HG02840 (cell line): Measurements from ENCODE around the gene QRFP.

Experiments used
- ATAC-seq: cut with Tn5 transposase; IDR thresholded peaks from one replicate; pipeline ENCODE4 v1.9.1; 2021; ENCODE audit warnings: mild to moderate bottlenecking, moderate library complexity, moderate number of reproducible peaks; ENCODE audit not compliant: unreplicated experiment, low FRiP score

Gene QRFP, protein sequence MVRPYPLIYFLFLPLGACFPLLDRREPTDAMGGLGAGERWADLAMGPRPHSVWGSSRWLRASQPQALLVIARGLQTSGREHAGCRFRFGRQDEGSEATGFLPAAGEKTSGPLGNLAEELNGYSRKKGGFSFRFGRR

DNA sequence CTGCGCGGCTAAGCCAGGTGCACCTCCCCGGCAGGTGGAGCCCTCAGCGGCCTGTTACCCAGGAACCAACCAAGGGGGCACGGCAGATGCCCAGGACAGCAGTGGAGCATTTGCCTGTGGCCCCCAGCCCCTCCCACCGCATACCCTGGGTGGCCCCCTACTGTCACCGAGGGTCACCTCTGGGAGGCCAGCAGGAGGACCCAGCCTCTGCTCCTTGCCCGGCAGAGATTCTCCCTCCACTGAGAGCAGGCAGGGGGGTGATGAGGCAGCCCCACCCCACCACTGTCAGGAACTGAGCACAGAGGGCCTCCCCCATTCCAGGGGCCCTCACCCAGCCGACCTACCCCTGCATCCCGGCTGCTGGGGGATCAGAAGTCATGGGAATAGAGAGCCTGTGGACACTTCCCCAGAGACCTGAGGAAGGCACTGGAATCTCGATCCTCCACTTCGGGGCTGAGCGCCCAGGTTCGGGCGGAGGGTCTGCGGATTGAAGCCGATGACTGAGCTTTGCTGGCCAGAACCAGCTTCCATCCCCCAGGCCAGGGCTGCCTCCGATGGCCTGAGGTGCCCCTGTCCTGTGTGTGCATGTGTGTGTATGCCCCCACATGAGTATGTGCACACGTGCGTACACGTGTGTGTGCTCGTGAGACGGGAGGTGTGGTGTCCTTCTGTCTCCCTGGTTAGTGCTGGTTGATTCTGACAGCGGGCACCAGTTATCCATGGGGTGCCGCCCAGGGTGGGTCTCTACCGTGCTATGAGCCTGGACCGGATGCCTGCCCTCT is at the start of gene QRFP:
Gene QRFP, minus strand, starts transcription at position 580 of the 782 bp plus-strand sequence. CDS start 2,974 bp downstream, outside the sequence.
- ATAC-seq: no peak

DNA sequence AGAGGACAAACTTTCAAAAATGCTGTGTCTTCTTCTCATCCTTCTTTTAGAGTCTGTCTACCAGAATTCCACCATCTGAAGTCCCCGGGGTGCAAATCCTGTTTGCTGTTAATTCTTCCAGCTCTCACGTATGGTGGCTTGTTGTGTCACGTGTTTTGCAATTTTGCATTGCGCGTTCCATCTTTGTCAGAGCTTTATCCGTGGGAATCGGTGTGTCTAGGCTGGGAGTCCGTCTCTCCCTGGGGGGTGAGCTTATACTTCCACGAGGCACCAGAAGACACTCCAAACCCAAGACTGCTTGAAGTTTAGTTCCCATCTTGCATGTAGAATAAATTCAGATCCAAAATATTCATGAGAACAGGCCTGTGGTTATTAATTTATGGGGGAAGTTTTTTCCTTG is 48.6 kb upstream of the QRFP start:
- ATAC-seq: no peak

DNA sequence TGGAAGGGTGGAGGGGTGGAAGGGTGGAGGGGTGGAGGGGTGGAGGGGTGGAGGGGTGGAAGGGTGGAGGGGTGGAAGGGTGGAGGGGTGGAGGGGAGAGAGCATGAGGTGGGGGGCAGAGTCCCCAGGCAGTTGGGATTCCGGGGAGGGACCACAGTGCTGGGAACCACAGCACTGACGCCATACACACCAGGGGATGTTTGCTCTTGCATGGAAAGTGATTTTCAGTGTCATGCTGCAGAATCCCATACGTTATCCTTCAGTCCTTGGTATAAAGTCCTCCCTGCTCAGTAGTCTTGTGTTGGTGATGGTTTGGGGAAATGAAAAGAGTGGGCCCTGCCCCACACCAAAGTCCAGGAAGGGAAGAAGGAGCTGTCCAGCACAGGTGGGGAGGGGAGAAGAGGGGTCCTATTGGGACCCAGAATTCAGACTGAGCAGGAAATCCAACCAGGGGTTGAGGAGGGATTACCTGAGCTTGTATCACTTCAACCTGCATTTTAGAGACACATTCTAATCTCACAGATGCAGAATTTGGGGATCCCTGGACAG is 48.0 kb upstream of the QRFP start:
- no peak for ATAC-seq

GRCh38 chr9:130943777-130944176 is 47.2 kb upstream of the QRFP start:
- ATAC-seq: no peak

GRCh38 chr9:130943221-130943620 is 46.6 kb upstream of the QRFP start:
- no peak for ATAC-seq

- ATAC-seq: no peak
Observed at GRCh38 chr9:130942679-130943078, 46.1 kb upstream of the QRFP start.

- ATAC-seq: no peak
Observed at GRCh38 chr9:130942084-130942483, 45.5 kb upstream of the QRFP start.

- no peak for ATAC-seq
Observed at GRCh38 chr9:130940693-130941576, 44.3 kb upstream of the QRFP start.

- ATAC-seq: no peak
Observed at GRCh38 chr9:130940027-130940549, 43.5 kb upstream of the QRFP start.

DNA sequence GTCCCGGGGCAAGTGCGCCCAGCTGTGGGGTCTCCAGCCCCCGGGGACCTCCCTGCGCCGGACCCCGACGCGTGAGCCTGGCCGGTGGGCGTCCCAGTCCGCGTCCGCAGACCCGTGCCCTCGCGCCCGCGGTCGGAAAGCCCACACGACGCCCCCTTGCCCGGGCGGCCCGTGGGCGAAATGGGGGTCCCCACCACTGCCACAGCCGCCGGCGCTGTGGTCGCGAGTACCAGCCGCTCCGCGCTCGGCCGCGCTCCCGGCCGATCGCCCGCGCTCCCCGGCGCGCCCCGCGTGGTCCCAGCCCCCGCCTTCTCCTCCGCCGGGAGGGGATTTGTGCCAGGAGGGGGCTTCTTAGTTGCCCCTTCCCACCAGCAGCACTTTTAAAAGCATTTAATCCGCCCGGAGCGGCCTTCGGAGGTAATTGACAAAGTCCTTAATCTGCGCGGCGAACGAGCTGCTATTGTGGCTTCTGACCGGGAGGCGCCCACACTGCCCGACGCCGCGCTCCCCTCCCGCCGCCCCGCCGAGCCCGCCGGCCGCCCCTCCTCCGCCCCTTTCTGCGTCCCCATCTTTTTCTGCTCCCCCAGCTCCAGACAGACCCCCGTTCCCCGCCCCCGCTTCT is 42.9 kb upstream of the QRFP start:
- no peak for ATAC-seq

DNA sequence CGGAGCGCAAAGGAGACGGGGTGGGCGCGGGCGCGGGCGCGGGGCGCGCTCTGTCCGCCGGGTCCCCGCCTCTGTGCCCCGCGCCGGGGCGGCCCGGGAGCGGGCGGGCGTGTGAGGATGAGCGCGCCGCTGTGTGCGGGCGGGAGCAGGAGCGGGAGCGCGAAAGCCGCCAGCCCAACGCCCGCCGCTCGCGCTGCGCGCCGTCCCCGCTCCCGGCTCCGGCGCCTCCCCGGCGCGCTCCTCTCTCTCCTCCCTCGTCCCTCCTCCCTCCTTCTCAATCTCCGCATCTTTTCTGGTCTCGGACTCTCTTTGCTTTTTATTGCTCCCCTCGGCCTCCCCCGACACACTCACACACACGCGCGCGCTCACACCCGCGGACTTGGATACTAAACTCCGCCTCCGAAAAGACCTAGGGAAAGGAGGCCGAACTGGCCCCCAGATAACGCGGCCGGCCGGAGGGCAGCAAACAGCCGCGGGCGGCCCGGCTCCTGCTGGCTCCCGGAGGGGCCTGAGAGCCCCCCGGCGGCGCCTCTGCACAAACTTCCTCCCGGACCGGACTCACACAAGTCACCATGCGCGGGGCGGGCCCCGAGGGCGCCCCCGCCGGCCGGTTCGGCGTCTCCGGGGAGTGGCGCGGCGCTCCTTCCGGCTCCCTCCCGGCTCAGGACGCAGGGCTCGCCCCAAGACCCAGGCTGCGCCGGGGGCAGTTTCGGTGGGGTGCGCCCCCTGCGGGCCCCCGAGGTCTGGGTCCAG is 42.2 kb upstream of the QRFP start, which contains the start of gene FIBCD1:
Gene FIBCD1, minus strand, starts transcription at position 596 of the 753 bp plus-strand sequence. CDS start 640 bp downstream, outside the sequence.
- ATAC-seq: no peak

DNA sequence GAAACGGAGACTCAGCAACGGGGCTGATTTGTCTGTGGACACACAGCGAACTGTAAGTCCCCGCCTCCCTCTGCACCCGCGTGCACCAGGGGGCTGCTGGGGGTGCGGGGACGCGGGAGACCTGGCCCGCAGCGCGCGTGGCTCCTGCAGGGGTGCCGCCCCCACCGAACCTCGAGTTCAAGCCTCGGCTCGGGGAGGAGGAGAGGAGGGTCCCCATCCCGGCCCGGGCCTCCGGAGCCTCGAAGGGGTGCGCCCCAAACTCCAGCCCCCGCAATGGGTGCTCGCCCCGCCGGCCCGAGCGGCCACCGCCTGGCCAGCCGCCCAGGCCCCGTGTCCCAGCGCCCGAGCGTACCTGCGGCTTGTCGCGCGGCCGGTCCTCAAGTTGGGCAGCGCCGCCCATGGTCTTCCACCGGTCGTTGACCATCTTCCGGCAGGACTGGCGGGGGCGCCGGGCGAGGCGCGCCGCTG is 41.6 kb upstream of the QRFP start:
- ATAC-seq: no peak

DNA sequence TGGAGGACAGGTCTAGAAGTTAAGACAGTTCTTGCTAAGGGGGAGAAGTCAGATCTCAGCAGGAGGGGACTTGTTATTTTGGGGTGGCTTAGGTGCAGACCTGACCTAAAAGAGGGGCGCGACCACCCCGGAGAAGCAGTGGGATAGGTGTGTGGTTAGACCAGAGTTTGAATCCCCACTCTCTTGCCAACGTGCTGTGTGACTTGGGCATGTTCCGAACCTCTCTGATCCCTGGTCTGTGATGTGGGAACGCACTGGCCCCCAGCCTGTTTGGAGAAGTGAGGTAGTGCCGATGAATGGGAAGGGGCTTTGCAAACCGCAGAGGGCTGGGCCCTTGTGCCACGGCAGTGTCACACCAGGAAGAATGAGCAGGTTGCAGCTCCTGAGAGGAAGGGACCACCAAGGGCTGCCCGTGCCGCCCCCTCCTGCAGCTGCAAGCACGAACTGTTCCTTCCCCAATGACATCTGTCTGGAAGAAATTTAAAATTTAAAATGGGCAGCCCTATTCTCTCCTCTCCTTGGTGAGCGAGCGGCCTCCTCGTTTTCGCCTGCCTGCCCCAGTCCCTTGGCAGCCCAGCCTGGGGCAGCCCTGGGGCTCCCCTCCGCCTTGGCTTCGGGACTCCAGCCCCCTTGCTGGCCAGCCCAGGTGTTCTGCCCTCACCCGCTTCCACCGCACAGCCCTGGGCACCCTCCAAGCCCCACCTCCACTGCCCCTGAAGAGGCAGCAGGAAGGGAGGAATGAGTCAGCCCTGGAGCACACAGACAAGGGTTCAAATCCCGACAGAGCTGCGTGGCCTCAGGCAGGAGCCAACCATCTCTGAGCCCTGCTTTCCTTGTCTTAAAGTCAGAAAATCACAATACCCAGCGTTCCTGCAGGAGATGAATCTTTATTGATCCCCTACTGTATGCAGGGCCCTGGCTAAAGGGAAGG is 40.8 kb upstream of the QRFP start:
- no peak for ATAC-seq

- no peak for ATAC-seq
Observed at GRCh38 chr9:130936285-130937117, 39.9 kb upstream of the QRFP start.

GRCh38 chr9:130935648-130936271 is 39.1 kb upstream of the QRFP start:
- no peak for ATAC-seq

- ATAC-seq: no peak
Observed at GRCh38 chr9:130934702-130935647, 38.4 kb upstream of the QRFP start.
